Small intestine (tissue), 7 donors: ENCODE results near the gene MLANA. TPM values are rescaled to one million over a fixed set of nuclear protein-coding genes. Genes with fewer than 3 reads are reported as not detected.
A peak's percentile ranks its signal among the peaks of the same experiment; 100 is the strongest.
"Not testable (repeated sequence)": the region's sequence is repeated elsewhere in the genome, so short reads cannot be mapped to it uniquely, and the experiment has no call there.

Source experiments
- DNase-seq, 2 donors: peaks; one replicate each; pipeline versions ENCODE4 v3.0.0 to v3.0.0-alpha.2; 2013
- FAIRE-seq: peaks from 2 replicates; lab custom pipeline; 2012; peaks lifted over from hg19 to GRCh38; lab: Jason Lieb, UNC
- H3K27ac ChIP-seq, 3 donors: one replicate each; pipeline ENCODE4 v1.5.1; 2013; ENCODE audit warnings: low read length in 2 of 3, mild to moderate bottlenecking in 2 of 3, control low read depth in 1 of 3, inconsistent platforms in 1 of 3, low read depth in 1 of 3, moderate library complexity in 1 of 3
- H3K27me3 ChIP-seq, 3 donors: one replicate each; pipeline ENCODE4 v1.6.1; 2013; ENCODE audit warnings: low read length in 3 of 3, inconsistent platforms in 1 of 3; ENCODE audit not compliant: control insufficient read depth in 3 of 3, insufficient read depth in 3 of 3
- H3K36me3 ChIP-seq, 3 donors: one replicate each; pipeline ENCODE4 v1.6.1; 2013; ENCODE audit warnings: low read length in 3 of 3, inconsistent platforms in 1 of 3, low read depth in 1 of 3, mild to moderate bottlenecking in 1 of 3, moderate library complexity in 1 of 3; ENCODE audit not compliant: control insufficient read depth in 3 of 3, insufficient read depth in 2 of 3
- H3K4me1 ChIP-seq, 3 donors: one replicate each; pipeline ENCODE4 v1.6.1; 2013; ENCODE audit warnings: low read length in 2 of 3, inconsistent platforms in 1 of 3, low read depth in 1 of 3, mild to moderate bottlenecking in 1 of 3, moderate library complexity in 1 of 3; ENCODE audit not compliant: control insufficient read depth in 3 of 3, insufficient read depth in 2 of 3
- H3K4me3 ChIP-seq, 3 donors: one replicate each; pipeline ENCODE4 v1.5.1; 2013; ENCODE audit warnings: low read length in 3 of 3, control low read depth in 1 of 3, inconsistent platforms in 1 of 3, low read depth in 1 of 3, mild to moderate bottlenecking in 1 of 3, moderate library complexity in 1 of 3
- H3K9me3 ChIP-seq, 2 donors: one replicate each; pipeline ENCODE4 v1.6.1; 2013; ENCODE audit warnings: low read depth in 1 of 2, low read length in 1 of 2; ENCODE audit not compliant: control insufficient read depth in 2 of 2, insufficient read depth in 1 of 2
- WGBS, 3 donors: extraction: QIAGEN DNeasy Blood & Tissue Kit; methylation state at CpG; one replicate each; pipeline ENCODE4 v1.1.7; 2013; 5-methylcytosine and 5-hydroxymethylcytosine counted together
- polyA plus RNA-seq, 4 donors: library from polyadenylated mRNA; stranded (reverse) in 3 of 4; unstranded in 1 of 4; fragments of 200-250 nt in 3 of 4; fragments of 120-200 nt in 1 of 4; gene quantifications; one replicate each; pipeline versions ENCODE4 v1.2.1 to v1.2.3, GENCODE V29; 2013
- donor health status: healthy with polysubstance abuse.
- donor health status: control.
- donor health status: control.
- donor health status: Bipolar disorder and iron deficiency.
- donor health status: healthy.

Gene MLANA
- polyA plus RNA-seq, 4 donors, result 0.58 TPM; not detected in 3

GRCh38 chr9:5871785-5872184 lies 18.9 kb upstream of the MLANA start:
- Histone ChIP-seq H3K4me3 (no peak overlapping the region), H3K36me3 (no peaks in the 10 kb centered on the region), H3K27ac (no peak overlapping the region), H3K4me1 (no peaks in the 10 kb centered on the region), H3K27me3 (no peaks in the 10 kb centered on the region), H3K9me3 (no peaks in the 10 kb centered on the region)
- no peak for FAIRE-seq
- WGBS, 3 donors, result 67 to 86% (median 78%) methylated on average over 2 of the region's 2 CpGs
- DNase-seq, result no peak

- no peaks in the 10 kb centered on the region for H3K4me1 ChIP-seq
- H3K36me3 ChIP-seq, result no peaks in the 10 kb centered on the region
- H3K27ac ChIP-seq, result no peak overlapping the region
- no peaks in the 10 kb centered on the region for H3K9me3 ChIP-seq
- no peaks in the 10 kb centered on the region for H3K27me3 ChIP-seq
- DNase-seq (no peak), FAIRE-seq (no peak)
- H3K4me3 ChIP-seq, result no peak overlapping the region
- 67 to 79% (median 67%) methylated on average over 4 of the region's 4 CpGs for WGBS, 3 donors
Observed at GRCh38 chr9:5872511-5872910, 18.2 kb upstream of the MLANA start.

- no peak for FAIRE-seq
- H3K27me3 ChIP-seq, result no peaks in the 10 kb centered on the region
- H3K27ac ChIP-seq, result no peak overlapping the region
- no peaks in the 10 kb centered on the region for H3K9me3 ChIP-seq
- DNase-seq, result no peak
- no peaks in the 10 kb centered on the region for H3K4me1 ChIP-seq
- 96 to 98% (median 96%) methylated on average over 5 of the region's 5 CpGs for WGBS, 3 donors
- H3K36me3 ChIP-seq, result no peaks in the 10 kb centered on the region
- H3K4me3 ChIP-seq, result no peak overlapping the region
Observed at GRCh38 chr9:5873439-5873838, 17.2 kb upstream of the MLANA start.

- no peaks in the 10 kb centered on the region for H3K36me3 ChIP-seq
- no peaks in the 10 kb centered on the region for H3K9me3 ChIP-seq
- no peak overlapping the region for H3K27ac ChIP-seq
- FAIRE-seq, result no peak
- WGBS, 3 donors, result 79 to 92% (median 91%) methylated on average over 2 of the region's 2 CpGs
- H3K4me1 ChIP-seq, result no peaks in the 10 kb centered on the region
- no peaks in the 10 kb centered on the region for H3K27me3 ChIP-seq
- no peak overlapping the region for H3K4me3 ChIP-seq
- DNase-seq, result no peak
Observed at GRCh38 chr9:5874048-5874447, 16.6 kb upstream of the MLANA start.

DNA sequence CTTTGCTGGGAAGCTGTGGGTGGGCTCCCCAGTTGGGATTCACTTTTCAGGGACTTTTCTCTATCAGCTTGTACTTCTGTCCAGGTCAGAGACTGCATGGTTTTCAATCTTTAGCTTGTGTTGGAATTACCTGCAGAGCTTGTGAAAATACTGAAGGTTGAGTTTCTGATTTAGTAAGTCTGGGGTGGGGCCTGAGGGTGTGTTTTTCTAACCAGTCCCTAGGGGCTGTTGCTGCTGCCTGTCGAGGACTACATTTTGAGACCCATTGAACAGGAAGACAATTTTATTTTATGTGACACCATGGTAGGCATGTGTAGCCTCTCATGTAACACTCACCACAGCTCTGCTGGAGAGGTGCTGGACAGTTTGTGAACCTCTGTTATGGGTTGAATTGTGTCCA lies 14.7 kb upstream of the MLANA start:
- no peaks in the 10 kb centered on the region for H3K9me3 ChIP-seq
- H3K4me1 ChIP-seq, result no peaks in the 10 kb centered on the region
- no peak overlapping the region for H3K4me3 ChIP-seq
- DNase-seq, result no peak
- H3K27ac ChIP-seq, result no peak overlapping the region
- H3K27me3 ChIP-seq, result no peaks in the 10 kb centered on the region
- 65 to 76% (median 71%) methylated on average over 1 of the region's 1 CpG for WGBS, 3 donors
- no peak for FAIRE-seq
- no peaks in the 10 kb centered on the region for H3K36me3 ChIP-seq

DNA sequence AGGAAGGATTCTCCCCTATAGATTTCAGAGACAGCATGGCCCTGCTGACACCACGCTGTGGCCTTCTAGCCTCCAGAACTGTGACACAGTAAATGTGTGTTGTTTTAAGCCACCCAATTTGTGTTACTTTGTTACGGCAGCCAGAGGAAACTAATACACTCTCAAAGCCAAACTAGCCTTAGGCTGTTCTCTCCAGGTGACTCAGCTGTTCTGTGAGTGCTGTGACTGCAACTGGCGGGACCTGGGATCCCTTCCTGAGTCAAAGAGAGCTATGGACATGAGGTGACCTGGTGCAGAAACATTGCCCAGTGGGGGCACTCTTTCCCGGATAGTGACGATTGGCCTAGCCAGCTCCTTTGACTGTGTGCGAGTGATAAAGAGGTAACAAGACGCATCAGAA lies 14.0 kb upstream of the MLANA start:
- 92 to 97% (median 97%) methylated on average over 7 of the region's 7 CpGs for WGBS, 3 donors
- no peaks in the 10 kb centered on the region for H3K27me3 ChIP-seq
- no peak for FAIRE-seq

DNA sequence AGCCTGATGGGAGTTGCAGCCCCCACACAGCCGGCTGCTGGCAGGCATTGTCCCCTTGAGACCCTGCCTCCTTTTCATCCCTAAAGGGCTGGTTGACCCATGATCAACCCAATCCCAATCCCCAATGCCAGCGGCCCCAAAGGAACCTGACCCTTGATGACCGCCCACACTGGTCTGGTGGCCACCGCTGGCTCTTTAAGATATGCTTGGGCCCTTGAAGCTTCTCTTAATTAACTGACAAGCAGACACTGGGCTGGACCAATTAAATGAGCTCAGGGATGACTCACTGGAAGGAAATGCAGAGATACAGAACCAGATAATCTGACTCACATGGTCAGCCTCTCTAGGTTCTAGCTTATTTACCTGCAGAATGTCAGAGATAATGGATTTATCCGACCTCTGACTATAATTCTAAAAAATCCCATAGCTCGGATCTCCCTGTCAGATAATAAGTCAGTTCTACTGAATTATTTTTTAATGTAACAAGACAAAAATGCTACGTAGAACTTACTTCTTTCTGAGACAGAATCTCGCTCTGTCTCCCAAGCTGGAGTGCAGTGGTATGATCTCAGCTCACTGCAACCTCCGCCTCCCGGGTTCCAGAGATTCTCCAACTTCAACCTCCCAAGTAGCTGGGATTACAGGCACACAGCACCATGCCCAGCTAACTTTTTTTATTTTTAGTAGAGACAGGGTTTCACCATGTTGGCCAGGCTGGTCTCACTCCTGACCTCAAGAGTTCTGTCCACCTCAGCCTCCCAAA lies 11.1 kb upstream of the MLANA start:
- H3K27ac ChIP-seq, result no peak overlapping the region
- 85 to 88% (median 87%) methylated on average over 10 of the region's 10 CpGs for WGBS, 3 donors
- H3K36me3 ChIP-seq, result no peaks in the 10 kb centered on the region
- H3K4me1 ChIP-seq, result no peaks in the 10 kb centered on the region
- FAIRE-seq (no peak), DNase-seq (peak in 1 of 2 donors; percentile 60)
- H3K9me3 ChIP-seq, result no peaks in the 10 kb centered on the region
- no peaks in the 10 kb centered on the region for H3K27me3 ChIP-seq
- no peak overlapping the region for H3K4me3 ChIP-seq

More for the DNA sequence above, 14.0 kb upstream of the MLANA start:
- no peak for DNase-seq
- Histone ChIP-seq H3K9me3 (no peaks in the 10 kb centered on the region), H3K4me1 (no peaks in the 10 kb centered on the region), H3K36me3 (no peaks in the 10 kb centered on the region), H3K4me3 (no peak overlapping the region), H3K27ac (no peak overlapping the region)

GRCh38 chr9:5882244-5883012 lies 8.3 kb upstream of the MLANA start:
- not testable (repeated sequence) for H3K9me3 ChIP-seq, FAIRE-seq, H3K27ac ChIP-seq, H3K4me1 ChIP-seq, H3K4me3 ChIP-seq, DNase-seq, H3K27me3 ChIP-seq, H3K36me3 ChIP-seq
- 93 to 97% (median 96%) methylated on average over 3 to 5 of the region's 5 CpGs for WGBS, 3 donors
